Sigmoid colon (tissue), 4 donors: ENCODE measurements around the gene XYLB.
"Not testable (repeated sequence)": the region's sequence is repeated elsewhere in the genome, so short reads cannot be mapped to it uniquely, and the experiment has no call there.

ENCODE experiments used
- CTCF ChIP-seq, 4 experiments: fragments of 450-650 bp in 3 of 4; fragments of 200-600 bp in 1 of 4; IDR thresholded peaks; one replicate each; pipeline ENCODE4 v1.5.1; 2016 to 2019; ENCODE audit warnings: antibody characterized with exemption in 4 of 4, mild to moderate bottlenecking in 3 of 4, moderate library complexity in 2 of 4
- POLR2A ChIP-seq, 2 donors: fragments of 450-650 bp; IDR thresholded peaks; one replicate each; pipeline ENCODE4 v1.6.1; 2016; ENCODE audit warnings: antibody characterized with exemption in 2 of 2, mild to moderate bottlenecking in 2 of 2, moderate library complexity in 2 of 2
- POLR2AphosphoS5 ChIP-seq, 4 donors: sonication (generic); formaldehyde crosslinking; IDR thresholded peaks; one replicate each; pipeline ENCODE4 v1.6.1; 2017; ENCODE audit warnings: antibody characterized with exemption in 4 of 4

- TF ChIP-seq CTCF, POLR2AphosphoS5, POLR2A (IDR thresholded peaks at IDR 0.05): not testable (repeated sequence)
Measured at GRCh38 chr3:38443205-38443604, 96.6 kb downstream of the XYLB start.
